ENCODE data around the gene MEGF11. TPM values are rescaled to one million over a fixed set of nuclear protein-coding genes. Genes with fewer than 3 reads are reported as not detected.

Gene MEGF11
- total RNA-seq, 1 experiment from 2014 or later, result 0.09 TPM

GRCh38 chr15:65918945-65919344 is 334.6 kb downstream of the MEGF11 start:
- Mint-ChIP-seq H3K9me3 (ENCODE audit: unreplicated experiment) (no peaks in the 10 kb centered on the region), H3K27ac (ENCODE audit: low read depth, unreplicated experiment) (no peak overlapping the region), H3K4me3 (ENCODE audit: unreplicated experiment) (no peak overlapping the region), H3K36me3 (ENCODE audit: insufficient read depth, unreplicated experiment) (no peaks in the 10 kb centered on the region), H3K27me3 (ENCODE audit: insufficient read depth, unreplicated experiment) (no peaks in the 10 kb centered on the region), H3K4me1 (ENCODE audit: insufficient read depth, unreplicated experiment) (peaks cover 6% of the 10 kb centered on the region)
- ChIA-PET CTCF (interaction anchor here (1.2 kb wide), 1 partner anchor 370 kb away, joined by 4 read pairs; no protein-coding TSS in a partner anchor), POLR2A (no interaction called here)
- TF ChIP-seq CTCF (IDR thresholded peaks at IDR 0.05; ENCODE audit: unreplicated experiment), result no peak
- DNase-seq (ENCODE audit: unreplicated experiment), result no peak
- no TSS peak for BruUV-seq (replicated peaks)
- intact Hi-C loops (cut with micrococcal nuclease), result loop anchor here (5.0 kb wide), 1 partner anchor 273 kb away; no protein-coding TSS in a partner anchor

GRCh38 chr15:65918357-65918920 is 335.1 kb downstream of the MEGF11 start:
- Mint-ChIP-seq H3K27me3 (ENCODE audit: insufficient read depth, unreplicated experiment) (no peaks in the 10 kb centered on the region), H3K4me3 (ENCODE audit: unreplicated experiment) (no peak overlapping the region), H3K27ac (ENCODE audit: low read depth, unreplicated experiment) (no peak overlapping the region), H3K9me3 (ENCODE audit: unreplicated experiment) (no peaks in the 10 kb centered on the region), H3K4me1 (ENCODE audit: insufficient read depth, unreplicated experiment) (peaks cover 6% of the 10 kb centered on the region), H3K36me3 (ENCODE audit: insufficient read depth, unreplicated experiment) (no peaks in the 10 kb centered on the region)
- TF ChIP-seq CTCF (IDR thresholded peaks at IDR 0.05; ENCODE audit: unreplicated experiment), result no peak
- intact Hi-C loops (cut with micrococcal nuclease), result loop anchor here (5.0 kb wide), 1 partner anchor 274 kb away; no protein-coding TSS in a partner anchor
- ChIA-PET CTCF (interaction anchor here (0.6 to 1.2 kb wide), 3 partner anchors 370 to 1096 kb away, joined by 3 to 4 read pairs (median 3); no protein-coding TSS in a partner anchor), POLR2A (no interaction called here)
- DNase-seq (ENCODE audit: unreplicated experiment), result no peak
- no TSS peak for BruUV-seq (replicated peaks)

GRCh38 chr15:65917936-65918335 is 335.6 kb downstream of the MEGF11 start:
- Mint-ChIP-seq H3K27me3 (ENCODE audit: insufficient read depth, unreplicated experiment) (no peaks in the 10 kb centered on the region), H3K4me1 (ENCODE audit: insufficient read depth, unreplicated experiment) (peaks cover 3% of the 10 kb centered on the region), H3K4me3 (ENCODE audit: unreplicated experiment) (no peak overlapping the region), H3K27ac (ENCODE audit: low read depth, unreplicated experiment) (no peak overlapping the region), H3K9me3 (ENCODE audit: unreplicated experiment) (no peaks in the 10 kb centered on the region), H3K36me3 (ENCODE audit: insufficient read depth, unreplicated experiment) (no peaks in the 10 kb centered on the region)
- TF ChIP-seq CTCF (IDR thresholded peaks at IDR 0.05; ENCODE audit: unreplicated experiment), result no peak
- intact Hi-C loops (cut with micrococcal nuclease), result loop anchor here (5.0 kb wide), 1 partner anchor 274 kb away; no protein-coding TSS in a partner anchor
- POLR2A ChIA-PET, result interaction anchor here (0.7 kb wide), 1 partner anchor 17 kb away, joined by 3 read pairs; no protein-coding TSS in a partner anchor
- no peak for DNase-seq (ENCODE audit: unreplicated experiment)
- CTCF ChIA-PET, result interaction anchor here (0.6 to 1.5 kb wide), 5 partner anchors 12 to 1095 kb away, joined by 3 to 4 read pairs (median 3); no protein-coding TSS in a partner anchor
- no TSS peak for BruUV-seq (replicated peaks)

- TF ChIP-seq CTCF (IDR thresholded peaks at IDR 0.05; ENCODE audit: unreplicated experiment), result no peak
- H3K27ac Mint-ChIP-seq (ENCODE audit: low read depth, unreplicated experiment), result no peak overlapping the region
- no TSS peak for BruUV-seq (replicated peaks)
- H3K36me3 Mint-ChIP-seq (ENCODE audit: insufficient read depth, unreplicated experiment), result no peaks in the 10 kb centered on the region
- CTCF ChIA-PET, result interaction anchor here (0.6 to 1.5 kb wide), 7 partner anchors 12 to 390 kb away, joined by 3 to 4 read pairs (median 3); no protein-coding TSS in a partner anchor
- intact Hi-C loops (cut with micrococcal nuclease), result loop anchor here (5.0 kb wide), 1 partner anchor 275 kb away; no protein-coding TSS in a partner anchor
- no peaks in the 10 kb centered on the region for H3K27me3 Mint-ChIP-seq (ENCODE audit: insufficient read depth, unreplicated experiment)
- POLR2A ChIA-PET, result interaction anchor here (0.7 kb wide), 1 partner anchor 16 kb away, joined by 3 read pairs; no protein-coding TSS in a partner anchor
- H3K4me3 Mint-ChIP-seq (ENCODE audit: unreplicated experiment), result no peak overlapping the region
- H3K9me3 Mint-ChIP-seq (ENCODE audit: unreplicated experiment), result no peaks in the 10 kb centered on the region
- no peaks in the 10 kb centered on the region for H3K4me1 Mint-ChIP-seq (ENCODE audit: insufficient read depth, unreplicated experiment)
- DNase-seq (ENCODE audit: unreplicated experiment), result no peak
Measured at GRCh38 chr15:65917407-65917756, 336.2 kb downstream of the MEGF11 start.
